Smooth muscle cell (in vitro differentiated cells): ENCODE measurements around the gene LRRK1. TPM values are rescaled to one million over a fixed set of nuclear protein-coding genes. Genes with fewer than 3 reads are reported as not detected.

ENCODE experiments used
- DNase-seq: peaks from one replicate; lab custom pipeline; 2025; ENCODE audit not compliant: unreplicated experiment; lab: John Stamatoyannopoulos, UW
- H2AFZ ChIP-seq: fragments of 200-600 bp; sonication (generic); 2 replicates; pipeline ENCODE4 v1.6.0; 2016; ENCODE audit warnings: antibody characterized with exemption, low read depth, mild to moderate bottlenecking
- H3F3A ChIP-seq: fragments of 200-600 bp; sonication (generic); 2 replicates; pipeline ENCODE4 v1.6.0; 2017; ENCODE audit warnings: antibody characterized with exemption, low read depth
- H3K27ac ChIP-seq: fragments of 200-600 bp; sonication (generic); 2 replicates; pipeline ENCODE4 v1.5.1; 2016; ENCODE audit warnings: low read depth, mild to moderate bottlenecking
- H3K27me3 ChIP-seq: fragments of 200-600 bp; sonication (generic); 2 replicates; pipeline ENCODE4 v1.6.1; 2016; ENCODE audit warnings: low read depth, mild to moderate bottlenecking
- H3K36me3 ChIP-seq: fragments of 200-600 bp; sonication (generic); 2 replicates; pipeline ENCODE4 v1.5.1; 2016; ENCODE audit warnings: low read depth
- H3K4me1 ChIP-seq: fragments of 200-600 bp; sonication (generic); 2 replicates; pipeline ENCODE4 v1.5.1; 2016; ENCODE audit warnings: low read depth
- H3K4me2 ChIP-seq: fragments of 200-600 bp; sonication (generic); 2 replicates; pipeline ENCODE4 v1.6.0; 2016; ENCODE audit warnings: mild to moderate bottlenecking
- H3K4me3 ChIP-seq: fragments of 200-600 bp; sonication (generic); 2 replicates; pipeline ENCODE4 v1.5.1; 2016; ENCODE audit warnings: mild to moderate bottlenecking
- H3K79me2 ChIP-seq: fragments of 200-600 bp; sonication (generic); 2 replicates; pipeline ENCODE4 v1.6.0; 2016; ENCODE audit warnings: low read depth, mild to moderate bottlenecking
- H3K9ac ChIP-seq: fragments of 200-600 bp; sonication (generic); 2 replicates; pipeline ENCODE4 v1.6.0; 2016; ENCODE audit warnings: low read depth
- H3K9me3 ChIP-seq: fragments of 200-600 bp; sonication (generic); replicated peaks from 2 replicates; pipeline ENCODE4 v1.5.1; 2016; ENCODE audit warnings: low read depth
- H4K20me1 ChIP-seq: fragments of 200-600 bp; sonication (generic); 2 replicates; pipeline ENCODE4 v1.6.0; 2016; ENCODE audit warnings: low read depth
- WGBS: methylation state at CpG from one replicate; pipeline ENCODE4 v1.1.7; 2016; ENCODE audit warnings: low lambda C conversion rate; 5-methylcytosine and 5-hydroxymethylcytosine counted together
- polyA plus RNA-seq: library from polyadenylated mRNA; unstranded; fragments of >200 nt; fragmentation: Nextera tagmentation; extraction: Ambion mirVana; gene quantifications from 2 replicates; pipeline ENCODE4 v1.2.1, GENCODE V29; 2016
- total RNA-seq: library from RNA; depleted of rRNA; stranded (reverse); fragments of >200 nt; gene quantifications from 2 replicates; pipeline ENCODE4 v1.2.3, GENCODE V29; 2014
- TF ChIP-seq, protein P1 (sequence below): fragments of 200-600 bp; sonication (generic); IDR thresholded peaks from 2 replicates; pipeline ENCODE4 v1.5.1; 2017; ENCODE audit warnings: borderline replicate concordance, mild to moderate bottlenecking, antibody characterized with exemption; ENCODE audit not compliant: insufficient read depth, poor library complexity, severe bottlenecking

The LRRK1 gene
- total and polyA plus RNA-seq, 2 experiments from 2014 or later, result 1.1 to 1.6 TPM

DNA sequence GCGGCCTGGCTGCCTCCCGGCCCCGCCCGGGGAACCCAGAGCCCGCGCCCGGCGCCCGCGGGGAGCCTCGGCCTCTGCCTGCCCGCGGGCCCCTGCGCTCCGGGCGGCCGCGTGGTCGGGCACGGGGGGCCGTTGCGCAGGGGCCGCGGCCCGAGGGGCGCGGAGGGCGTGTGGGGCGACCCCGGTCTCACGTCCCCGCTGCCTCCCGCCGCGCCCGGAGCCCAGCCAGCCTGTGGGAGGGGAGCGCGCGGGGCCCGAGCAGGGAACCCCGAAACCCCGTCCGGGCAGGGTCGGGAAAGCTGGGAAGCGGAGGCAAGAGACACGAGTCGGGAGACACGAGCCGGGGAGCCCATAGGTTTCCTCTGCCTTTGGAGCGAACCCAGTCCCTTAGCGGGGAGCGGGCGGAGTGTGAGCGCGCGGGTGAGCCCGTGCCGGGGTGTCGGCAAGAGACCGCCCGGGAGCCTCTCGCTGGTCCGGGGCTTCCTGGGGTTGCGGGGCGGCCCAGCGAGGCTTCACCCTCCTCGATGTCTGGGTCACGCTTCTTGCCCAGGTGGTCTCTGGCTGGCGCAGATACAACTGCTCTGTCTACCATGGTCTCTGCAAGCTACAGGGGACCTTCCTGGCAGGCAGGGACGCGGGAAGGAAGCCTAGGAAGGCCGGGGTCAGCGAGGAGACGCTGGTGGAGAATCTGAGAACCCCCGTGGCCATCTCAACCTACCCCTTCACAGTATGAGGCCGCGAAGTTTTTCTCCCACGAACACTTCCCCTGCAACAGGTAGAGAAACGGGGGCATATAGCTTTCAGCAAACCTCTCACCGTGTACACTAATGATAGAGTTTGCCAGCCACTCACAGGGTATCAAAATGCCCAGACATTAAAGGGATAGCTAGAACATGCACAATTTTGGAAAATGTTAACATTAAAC, 586 bp downstream of the LRRK1 start:
- H2AFZ ChIP-seq, result peak overlapping the region; percentile 63
- H4K20me1 ChIP-seq, result no peaks in the 10 kb centered on the region
- H3K36me3 ChIP-seq, result no peaks in the 10 kb centered on the region
- TF ChIP-seq, protein P1, sequence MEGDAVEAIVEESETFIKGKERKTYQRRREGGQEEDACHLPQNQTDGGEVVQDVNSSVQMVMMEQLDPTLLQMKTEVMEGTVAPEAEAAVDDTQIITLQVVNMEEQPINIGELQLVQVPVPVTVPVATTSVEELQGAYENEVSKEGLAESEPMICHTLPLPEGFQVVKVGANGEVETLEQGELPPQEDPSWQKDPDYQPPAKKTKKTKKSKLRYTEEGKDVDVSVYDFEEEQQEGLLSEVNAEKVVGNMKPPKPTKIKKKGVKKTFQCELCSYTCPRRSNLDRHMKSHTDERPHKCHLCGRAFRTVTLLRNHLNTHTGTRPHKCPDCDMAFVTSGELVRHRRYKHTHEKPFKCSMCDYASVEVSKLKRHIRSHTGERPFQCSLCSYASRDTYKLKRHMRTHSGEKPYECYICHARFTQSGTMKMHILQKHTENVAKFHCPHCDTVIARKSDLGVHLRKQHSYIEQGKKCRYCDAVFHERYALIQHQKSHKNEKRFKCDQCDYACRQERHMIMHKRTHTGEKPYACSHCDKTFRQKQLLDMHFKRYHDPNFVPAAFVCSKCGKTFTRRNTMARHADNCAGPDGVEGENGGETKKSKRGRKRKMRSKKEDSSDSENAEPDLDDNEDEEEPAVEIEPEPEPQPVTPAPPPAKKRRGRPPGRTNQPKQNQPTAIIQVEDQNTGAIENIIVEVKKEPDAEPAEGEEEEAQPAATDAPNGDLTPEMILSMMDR, result no peak
- 7% methylated on average over 45 of the region's 80 CpGs for WGBS
- no peak for DNase-seq
- no peaks in the 10 kb centered on the region for H3K79me2 ChIP-seq
- peak overlapping the region; percentile 57 for H3K4me3 ChIP-seq
- H3F3A ChIP-seq, result no peaks in the 10 kb centered on the region
- H3K27ac ChIP-seq, result no peak overlapping the region
- H3K4me2 ChIP-seq, result peak overlapping the region; percentile 82
- no peaks in the 10 kb centered on the region for H3K4me1 ChIP-seq
- H3K27me3 ChIP-seq, result peaks cover 53% of the 10 kb centered on the region
- no peak overlapping the region for H3K9ac ChIP-seq
- H3K9me3 ChIP-seq, result no peaks in the 10 kb centered on the region

DNA sequence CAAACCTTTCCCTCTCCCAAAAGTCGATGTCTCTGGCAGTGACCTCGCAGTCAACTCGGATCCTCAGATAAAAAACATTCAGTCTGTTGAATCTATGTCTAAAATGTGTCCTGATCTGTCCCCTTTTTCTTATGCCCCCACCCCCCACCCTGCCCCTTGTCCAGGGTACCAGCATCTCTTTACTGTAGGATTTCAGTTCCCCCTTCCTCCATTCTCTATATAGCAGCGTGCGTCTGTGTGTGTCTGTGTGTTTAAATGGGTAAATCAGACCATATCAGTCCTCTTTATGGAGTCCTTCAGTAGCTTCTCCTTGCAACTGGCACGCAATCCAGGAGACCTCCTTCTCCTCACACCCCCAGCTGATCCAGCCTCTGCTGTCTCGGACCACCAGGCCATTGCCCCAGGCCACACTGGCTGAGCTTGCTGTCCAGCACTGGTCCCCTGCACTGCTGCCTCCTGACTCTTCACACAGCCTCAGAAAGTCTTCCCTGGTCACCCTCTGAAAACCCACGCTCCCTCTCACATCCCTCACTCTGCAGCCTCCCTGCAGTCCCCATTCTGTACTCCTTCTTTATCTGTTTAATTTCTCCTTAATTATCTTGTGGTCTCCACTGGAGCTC, 1.5 kb downstream of the LRRK1 start:
- H3K27me3 ChIP-seq, result peaks cover 53% of the 10 kb centered on the region
- no peaks in the 10 kb centered on the region for H3K36me3 ChIP-seq
- H3K9me3 ChIP-seq, result no peaks in the 10 kb centered on the region
- TF ChIP-seq, protein P1, result no peak
- no peak overlapping the region for H2AFZ ChIP-seq
- no peak overlapping the region for H3K4me2 ChIP-seq
- H3F3A ChIP-seq, result no peaks in the 10 kb centered on the region
- H4K20me1 ChIP-seq, result no peaks in the 10 kb centered on the region
- H3K27ac ChIP-seq, result no peak overlapping the region
- no peak overlapping the region for H3K4me3 ChIP-seq
- no peak overlapping the region for H3K9ac ChIP-seq
- WGBS, result 88% methylated on average over 8 of the region's 8 CpGs
- H3K4me1 ChIP-seq, result no peaks in the 10 kb centered on the region
- DNase-seq, result no peak
- H3K79me2 ChIP-seq, result no peaks in the 10 kb centered on the region

DNA sequence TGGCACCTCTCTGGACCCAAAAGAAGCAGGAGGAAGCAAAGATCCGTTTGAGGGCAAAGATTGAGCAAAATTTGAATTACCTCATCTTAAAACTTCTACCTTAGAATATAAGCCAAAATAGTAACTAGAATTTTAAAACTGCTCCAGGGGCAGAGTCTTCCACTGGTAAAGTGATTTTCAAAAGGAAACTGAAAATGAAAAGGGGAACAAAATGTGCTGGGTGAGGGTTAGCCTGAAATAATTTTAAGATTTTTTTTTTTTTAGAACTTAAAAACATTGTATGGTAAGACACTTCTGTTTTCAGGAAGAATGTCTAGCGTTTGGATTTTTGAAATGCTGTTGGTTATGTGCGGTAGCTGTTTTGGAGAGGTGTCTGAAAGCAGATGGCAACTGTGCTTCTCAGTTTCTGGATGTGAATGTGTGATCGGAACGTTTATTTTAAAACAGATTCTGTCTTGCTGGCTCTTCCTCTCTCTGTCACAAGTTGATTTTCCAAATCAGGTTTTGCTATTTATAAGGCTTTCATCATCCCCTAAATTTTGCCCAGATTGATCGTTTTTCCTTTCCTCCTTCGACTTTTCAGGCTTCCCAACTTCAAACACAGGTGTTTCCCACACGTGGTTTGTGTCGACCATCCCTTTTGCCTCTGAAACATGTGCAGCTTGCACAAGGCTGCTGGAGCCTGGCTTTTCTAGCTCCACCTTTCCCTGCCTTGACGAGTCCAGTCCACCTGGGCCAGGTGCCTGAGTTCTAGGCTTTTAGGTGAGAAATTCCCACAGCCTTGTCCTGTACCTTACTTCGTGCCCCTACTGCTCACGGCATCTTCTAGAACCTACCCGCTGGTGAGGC, 3.3 kb downstream of the LRRK1 start:
- TF ChIP-seq, protein P1, result no peak
- Histone ChIP-seq H3K9me3 (no peaks in the 10 kb centered on the region), H3K27me3 (peaks cover 48% of the 10 kb centered on the region), H3K27ac (no peak overlapping the region), H3K79me2 (no peaks in the 10 kb centered on the region), H3K9ac (no peak overlapping the region), H4K20me1 (no peaks in the 10 kb centered on the region), H3K4me1 (no peaks in the 10 kb centered on the region), H3F3A (no peaks in the 10 kb centered on the region), H3K4me3 (no peak overlapping the region), H3K4me2 (no peak overlapping the region), H2AFZ (no peak overlapping the region), H3K36me3 (no peaks in the 10 kb centered on the region)
- WGBS, result 83% methylated on average over 13 of the region's 13 CpGs
- no peak for DNase-seq
